Prostate gland (tissue), 2 donors: ENCODE measurements around the gene ARID4B. TPM values are rescaled to one million over a fixed set of nuclear protein-coding genes. Genes with fewer than 3 reads are reported as not detected.

ENCODE experiments used
- DNase-seq: peaks from one replicate; pipeline ENCODE4 v3.0.0-alpha.2; 2019; ENCODE audit warnings: low spot score
- H3K27ac ChIP-seq, 2 donors: fragments of 200-600 bp; sonication (generic); 2 replicates each; pipeline ENCODE4 v1.5.1; 2017 to 2019
- H3K27me3 ChIP-seq: fragments of 200-600 bp; sonication (generic); replicated peaks from 2 replicates; pipeline ENCODE4 v1.5.1; 2019; ENCODE audit not compliant: insufficient read depth
- H3K36me3 ChIP-seq, 2 donors: fragments of 200-600 bp; sonication (generic); 1 replicate in 1 of 2; 2 replicates in 1 of 2; pipeline versions ENCODE4 v1.5.1 to v1.8.1; 2017 to 2019
- H3K4me1 ChIP-seq: fragments of 200-600 bp; sonication (generic); replicated peaks from 2 replicates; pipeline ENCODE4 v1.5.1; 2019
- H3K4me3 ChIP-seq, 2 donors: fragments of 200-600 bp; sonication (generic); 2 replicates each; pipeline ENCODE4 v1.5.1; 2017 to 2019
- H3K9me3 ChIP-seq: fragments of 200-600 bp; sonication (generic); 2 replicates; pipeline ENCODE4 v1.5.1; 2017
- CTCF ChIP-seq, 4 experiments: fragments of 200-600 bp in 2 of 4; fragments of 450-650 bp in 2 of 4; sonication (generic) in 2 of 4; IDR thresholded peaks; 1 replicate in 3 of 4; 2 replicates in 1 of 4; pipeline ENCODE4 v1.5.1; 2016 to 2019; ENCODE audit warnings: antibody characterized with exemption in 4 of 4, mild to moderate bottlenecking in 2 of 4, moderate library complexity in 2 of 4
- POLR2A ChIP-seq: fragments of 450-650 bp; IDR thresholded peaks from one replicate; pipeline ENCODE4 v1.6.1; 2016; ENCODE audit warnings: antibody characterized with exemption, mild to moderate bottlenecking
- POLR2AphosphoS5 ChIP-seq: sonication (generic); formaldehyde crosslinking; IDR thresholded peaks from one replicate; pipeline ENCODE4 v1.6.1; 2017; ENCODE audit warnings: antibody characterized with exemption
- WGBS: methylation state at CpG from one replicate; pipeline ENCODE4 v1.1.5; 2018; 5-methylcytosine and 5-hydroxymethylcytosine counted together
- intact Hi-C: fragments of 100-400 bp; cut with DNase I; formaldehyde crosslinking; loops from one replicate; pipeline ENCODE4 v1.14.2; 2022
- total RNA-seq, 2 donors: library from RNA; depleted of rRNA; stranded (reverse); fragments of >200 nt; gene quantifications; one replicate each; pipeline ENCODE4 v1.1.0, GENCODE V29; 2016

ARID4B gene
- total RNA-seq, 2 donors from 2014 or later, result 28.6 to 46.4 TPM

- Histone ChIP-seq H3K4me1 (peaks cover 4% of the 10 kb centered on the region), H3K9me3 (no peaks in the 10 kb centered on the region), H3K27ac (no peak overlapping the region), H3K4me3 (no peak overlapping the region), H3K36me3 (no peaks in the 10 kb centered on the region), H3K27me3 (no peaks in the 10 kb centered on the region)
- WGBS, result 34% methylated on average over 1 of the region's 1 CpG
- no peak for DNase-seq
- intact Hi-C loops, result no loop called here
- TF ChIP-seq POLR2AphosphoS5, result no peak
- TF ChIP-seq CTCF (IDR thresholded peaks at IDR 0.05), result no peak
- TF ChIP-seq POLR2A, result no peak
Observed at GRCh38 chr1:235266325-235266724, 61.7 kb downstream of the ARID4B start.

GRCh38 chr1:235265900-235266299 lies 62.1 kb downstream of the ARID4B start:
- H3K9me3 ChIP-seq, result no peaks in the 10 kb centered on the region
- H3K27ac ChIP-seq, result no peak overlapping the region
- no peaks in the 10 kb centered on the region for H3K36me3 ChIP-seq
- no peaks in the 10 kb centered on the region for H3K27me3 ChIP-seq
- intact Hi-C loops, result no loop called here
- no peak overlapping the region for H3K4me3 ChIP-seq
- no peak for DNase-seq
- 29% methylated on average over 3 of the region's 3 CpGs for WGBS
- H3K4me1 ChIP-seq, result peaks cover 4% of the 10 kb centered on the region
- no peak for TF ChIP-seq CTCF (IDR thresholded peaks at IDR 0.05)
- TF ChIP-seq POLR2A, result no peak
- TF ChIP-seq POLR2AphosphoS5, result no peak

GRCh38 chr1:235264327-235264726 lies 63.7 kb downstream of the ARID4B start:
- H3K4me1 ChIP-seq, result no peaks in the 10 kb centered on the region

GRCh38 chr1:235262539-235262938 lies 65.4 kb downstream of the ARID4B start:
- intact Hi-C loops, result no loop called here
- no peak for DNase-seq
- WGBS, result 91% methylated on average over 3 of the region's 3 CpGs
- no peak overlapping the region for H3K27ac ChIP-seq
- H3K36me3 ChIP-seq, result no peaks in the 10 kb centered on the region
- H3K4me1 ChIP-seq, result no peaks in the 10 kb centered on the region
- no peak overlapping the region for H3K4me3 ChIP-seq
- no peak for TF ChIP-seq POLR2AphosphoS5
- no peak for TF ChIP-seq POLR2A
- no peak for TF ChIP-seq CTCF (IDR thresholded peaks at IDR 0.05)
- H3K27me3 ChIP-seq, result no peaks in the 10 kb centered on the region
- H3K9me3 ChIP-seq, result no peaks in the 10 kb centered on the region

More at GRCh38 chr1:235264327-235264726, 63.7 kb downstream of the ARID4B start:
- H3K9me3 ChIP-seq, result no peaks in the 10 kb centered on the region
- intact Hi-C loops, result no loop called here
- TF ChIP-seq POLR2AphosphoS5 (no peak), POLR2A (no peak), CTCF (IDR thresholded peaks at IDR 0.05) (no peak)
- no peaks in the 10 kb centered on the region for H3K36me3 ChIP-seq
- no peak overlapping the region for H3K4me3 ChIP-seq
- H3K27ac ChIP-seq, result no peak overlapping the region
- H3K27me3 ChIP-seq, result no peaks in the 10 kb centered on the region
- DNase-seq, result no peak

GRCh38 chr1:235261243-235261642 lies 66.7 kb downstream of the ARID4B start:
- intact Hi-C loops, result no loop called here
- Histone ChIP-seq H3K27ac (no peak overlapping the region), H3K4me3 (no peak overlapping the region), H3K9me3 (no peaks in the 10 kb centered on the region), H3K4me1 (no peaks in the 10 kb centered on the region), H3K36me3 (no peaks in the 10 kb centered on the region), H3K27me3 (no peaks in the 10 kb centered on the region)
- DNase-seq, result no peak
- no peak for TF ChIP-seq CTCF (IDR thresholded peaks at IDR 0.05)
- TF ChIP-seq POLR2A, result no peak
- TF ChIP-seq POLR2AphosphoS5, result no peak
- WGBS, result 89% methylated on average over 4 of the region's 4 CpGs
